Measurements from ENCODE around the gene PCYOX1L.
A peak's percentile ranks its signal among the peaks of the same experiment; 100 is the strongest.

- no peak for TF ChIP-seq CTCF (IDR thresholded peaks at IDR 0.05)
- TF ChIP-seq POLR2A (IDR thresholded peaks at IDR 0.05): peak in 1 of 2 donors; percentile 15
- TF ChIP-seq EP300 (IDR thresholded peaks at IDR 0.05): no peak
These were observed 28.3 kb downstream of the PCYOX1L start for GRCh38 chr5:149386166-149386565.
